Left hindlimb (tissue), 1 donor: Measurements from ENCODE around the gene ZFP36L1.
A peak's percentile ranks its signal among the peaks of the same experiment; 100 is the strongest.

Experiments
- DNase-seq: peaks from one replicate; pipeline ENCODE4 v3.0.0-alpha.2; 2018

Gene ZFP36L1

GRCh38 chr14:68815298-68816182 lies 22.7 kb upstream of the ZFP36L1 start:
- DNase-seq: no peak

- DNase-seq: peak; percentile 84
These were observed 21.9 kb upstream of the ZFP36L1 start for GRCh38 chr14:68814539-68815297.

- DNase-seq: no peak
These were observed 21.3 kb upstream of the ZFP36L1 start for GRCh38 chr14:68814238-68814538.

- no peak for DNase-seq
These were observed 20.5 kb upstream of the ZFP36L1 start for GRCh38 chr14:68813318-68813838.

GRCh38 chr14:68811171-68811570 lies 18.3 kb upstream of the ZFP36L1 start:
- DNase-seq: peak; percentile 20

GRCh38 chr14:68810173-68811153 lies 17.6 kb upstream of the ZFP36L1 start:
- no peak for DNase-seq

GRCh38 chr14:68809524-68809923 lies 16.7 kb upstream of the ZFP36L1 start:
- DNase-seq: no peak

GRCh38 chr14:68808696-68809480 lies 16.0 kb upstream of the ZFP36L1 start:
- DNase-seq: peak; percentile 20

GRCh38 chr14:68807987-68808386 lies 15.1 kb upstream of the ZFP36L1 start:
- DNase-seq: no peak

GRCh38 chr14:68807148-68807600 lies 14.3 kb upstream of the ZFP36L1 start:
- peak; percentile 86 for DNase-seq

- DNase-seq: peak; percentile 22
These were observed 13.8 kb upstream of the ZFP36L1 start for GRCh38 chr14:68806526-68807147.

- DNase-seq: no peak
These were observed 12.5 kb upstream of the ZFP36L1 start for GRCh38 chr14:68805414-68805813.

GRCh38 chr14:68801631-68802030 lies 8.8 kb upstream of the ZFP36L1 start:
- no peak for DNase-seq

- DNase-seq: no peak
These were observed 8.1 kb upstream of the ZFP36L1 start for GRCh38 chr14:68800953-68801352.

GRCh38 chr14:68800390-68800789 lies 7.5 kb upstream of the ZFP36L1 start:
- no peak for DNase-seq

GRCh38 chr14:68798621-68799020 lies 5.8 kb upstream of the ZFP36L1 start:
- DNase-seq: no peak

- DNase-seq: no peak
These were observed 4.3 kb upstream of the ZFP36L1 start for GRCh38 chr14:68797121-68797670.

GRCh38 chr14:68796418-68797101 lies 3.7 kb upstream of the ZFP36L1 start:
- no peak for DNase-seq

GRCh38 chr14:68795597-68796417 lies 2.9 kb upstream of the ZFP36L1 start:
- DNase-seq: peak; percentile 90
